Adipose tissue (tissue), 3 donors: ENCODE data around the gene SMCO2. TPM values are rescaled to one million over a fixed set of nuclear protein-coding genes. Genes with fewer than 3 reads are reported as not detected.

Experiments
- H3K27ac ChIP-seq: one replicate; pipeline ENCODE4 v1.5.1; 2013; ENCODE audit warnings: low read depth, low read length
- WGBS, 3 donors: extraction: QIAGEN DNeasy Blood & Tissue Kit; methylation state at CpG; one replicate each; pipeline ENCODE4 v1.1.7; 2013; 5-methylcytosine and 5-hydroxymethylcytosine counted together
- polyA plus RNA-seq, 3 donors: library from polyadenylated mRNA; stranded (reverse); fragments of 200-250 nt; gene quantifications; one replicate each; pipeline ENCODE4 v1.2.3, GENCODE V29; 2013
- donor health status: healthy with polysubstance abuse.
- donor health status: Bipolar disorder and iron deficiency.
- donor health status: healthy.

Gene SMCO2
- polyA plus RNA-seq, 3 donors, result 0.10 TPM; not detected in 2

- H3K27ac ChIP-seq, result no peak overlapping the region
- WGBS, 3 donors, result 89 to 93% (median 92%) methylated on average over 3 of the region's 3 CpGs
Observed at GRCh38 chr12:27517546-27517945, 71.0 kb downstream of the SMCO2 start.

- 56 to 87% (median 80%) methylated on average over 7 of the region's 7 CpGs for WGBS, 3 donors
- no peak overlapping the region for H3K27ac ChIP-seq
Observed at GRCh38 chr12:27517961-27518665, 71.6 kb downstream of the SMCO2 start.

- no peak overlapping the region for H3K27ac ChIP-seq
- WGBS, 3 donors, result 38 to 67% (median 50%) methylated on average over 4 of the region's 4 CpGs
Observed at GRCh38 chr12:27521066-27521465, 74.5 kb downstream of the SMCO2 start.

GRCh38 chr12:27521981-27522380, 75.4 kb downstream of the SMCO2 start:
- 92 to 97% (median 93%) methylated on average over 4 of the region's 4 CpGs for WGBS, 3 donors
- no peak overlapping the region for H3K27ac ChIP-seq

GRCh38 chr12:27523305-27523641, 76.7 kb downstream of the SMCO2 start:
- 1% methylated on average over 6 of the region's 6 CpGs for WGBS, 3 donors
- peak overlapping the region; percentile 69 for H3K27ac ChIP-seq

GRCh38 chr12:27523642-27524493, 77.3 kb downstream of the SMCO2 start, which contains the start of gene PPFIBP1:
Gene PPFIBP1, plus strand, starts transcription at chr12:27524206. Its CDS starts 109,191 bp downstream, at chr12:27633397.
- 0% methylated on average over 40 to 41 of the region's 41 CpGs for WGBS, 3 donors
- peak within 1 kb of the TSS; percentile 76 for H3K27ac ChIP-seq

- 0 to 1% (median 0%) methylated on average over 8 of the region's 8 CpGs for WGBS, 3 donors
- peak overlapping the region; percentile 76 for H3K27ac ChIP-seq
Observed at GRCh38 chr12:27524494-27524835, 77.9 kb downstream of the SMCO2 start.

GRCh38 chr12:27524839-27525753, 78.6 kb downstream of the SMCO2 start:
- H3K27ac ChIP-seq, result no peak overlapping the region
- 1 to 2% (median 2%) methylated on average over 16 of the region's 16 CpGs for WGBS, 3 donors

GRCh38 chr12:27527512-27527911, 81.0 kb downstream of the SMCO2 start:
- no peak overlapping the region for H3K27ac ChIP-seq
- 70 to 83% (median 77%) methylated on average over 9 of the region's 9 CpGs for WGBS, 3 donors

- WGBS, 3 donors, result 87 to 93% (median 92%) methylated on average over 3 of the region's 3 CpGs
- H3K27ac ChIP-seq, result no peak overlapping the region
Observed at GRCh38 chr12:27528788-27529187, 82.3 kb downstream of the SMCO2 start.

GRCh38 chr12:27530157-27530922, 83.8 kb downstream of the SMCO2 start:
- H3K27ac ChIP-seq, result no peak overlapping the region
- 56 to 78% (median 72%) methylated on average over 7 of the region's 7 CpGs for WGBS, 3 donors

GRCh38 chr12:27531896-27532295, 85.4 kb downstream of the SMCO2 start:
- WGBS, 3 donors, result 44 to 71% (median 65%) methylated on average over 4 of the region's 4 CpGs
- H3K27ac ChIP-seq, result no peak overlapping the region

GRCh38 chr12:27534060-27534764, 87.7 kb downstream of the SMCO2 start:
- H3K27ac ChIP-seq, result no peak overlapping the region
- 74 to 87% (median 77%) methylated on average over 6 of the region's 6 CpGs for WGBS, 3 donors

GRCh38 chr12:27534765-27535161, 88.2 kb downstream of the SMCO2 start:
- H3K27ac ChIP-seq, result no peak overlapping the region
- WGBS, 3 donors, result 80 to 89% (median 84%) methylated on average over 1 of the region's 1 CpG

GRCh38 chr12:27535318-27535717, 88.8 kb downstream of the SMCO2 start:
- 82 to 98% (median 86%) methylated on average over 6 of the region's 6 CpGs for WGBS, 3 donors
- H3K27ac ChIP-seq, result no peak overlapping the region

- 43 to 75% (median 61%) methylated on average over 8 of the region's 8 CpGs for WGBS, 3 donors
- no peak overlapping the region for H3K27ac ChIP-seq
Observed at GRCh38 chr12:27537855-27538675, 91.5 kb downstream of the SMCO2 start.

GRCh38 chr12:27539191-27539631, 92.7 kb downstream of the SMCO2 start:
- WGBS, 3 donors, result 25 to 70% (median 62%) methylated on average over 4 of the region's 4 CpGs
- H3K27ac ChIP-seq, result no peak overlapping the region
